K562 (cell line): ENCODE data around the gene ID1. TPM values are rescaled to one million over a fixed set of nuclear protein-coding genes. Genes with fewer than 3 reads are reported as not detected.

Experiments
- ATAC-seq: fragments of 200-7000 bp; cut with Tn5 transposase; 3 replicates; pipeline ENCODE4 v1.9.1; 2020; ENCODE audit warnings: moderate library complexity
- BruUV-seq: library from RNA; stranded (reverse); fragments of 400-500 nt; replicated peaks from 2 replicates; lab custom pipeline; 2021; lab: Mats Ljungman, UMichigan
- CTCF ChIA-PET: fragments of 300-600 bp; formaldehyde crosslinking; extraction: SDS; loops from one replicate; lab custom pipeline; 2021; ENCODE audit warnings: low intra/inter-chr PET ratio; lab: Yijun Ruan, JAX
- POLR2A ChIA-PET: fragments of 300-600, 350-650 bp; sonication (Branson Sonifier 250); formaldehyde crosslinking; extraction: SDS; loops from one replicate; lab custom pipeline; 2021; ENCODE audit warnings: antibody characterized with exemption, inconsistent platforms; lab: Yijun Ruan, JAX
- DNase-seq, 4 experiments: peaks; one replicate each; pipeline versions ENCODE4 v3.0.0 to v3.0.0-alpha.2; 2011 to 2018; ENCODE audit warnings: low spot score in 3 of 4, mixed read lengths in 3 of 4; ENCODE audit errors: extremely low read depth in 1 of 4
- FAIRE-seq: peaks from 2 replicates; lab custom pipeline; 2011; peaks lifted over from hg19 to GRCh38; lab: Jason Lieb, UNC
- H2AFZ ChIP-seq: 2 replicates; pipeline ENCODE4 v1.6.0; 2011; ENCODE audit warnings: low read depth, low read length, control low read depth, inconsistent platforms
- H3K27ac ChIP-seq: fragments of 200-600 bp; 3 replicates; pipeline ENCODE4 v1.8.0; 2011; ENCODE audit warnings: low read depth, mild to moderate bottlenecking, control low read depth, inconsistent platforms, low read length, moderate library complexity, mixed read lengths; ENCODE audit errors: extremely low read depth
- H3K27me3 ChIP-seq, 2 experiments: fragments of 300-600 bp in 1 of 2; 2 replicates in 1 of 2; 3 replicates in 1 of 2; pipeline versions ENCODE4 v1.6.0 to v1.8.0; 2011; ENCODE audit warnings: inconsistent platforms in 2 of 2, low read length in 2 of 2, mild to moderate bottlenecking in 1 of 2, mixed read lengths in 1 of 2, moderate library complexity in 1 of 2; ENCODE audit not compliant: control insufficient read depth in 2 of 2, insufficient read depth in 2 of 2
- H3K36me3 ChIP-seq: fragments of 300-600 bp; 3 replicates; pipeline ENCODE4 v1.8.0; 2011; ENCODE audit warnings: mild to moderate bottlenecking, low read length, inconsistent platforms; ENCODE audit not compliant: control insufficient read depth, insufficient read depth
- H3K4me1 ChIP-seq, 2 experiments: fragments of 200-600 bp in 1 of 2; replicated peaks in 1 of 2; 2 replicates in 1 of 2; 3 replicates in 1 of 2; pipeline versions ENCODE4 v1.5.1 to v1.8.0; 2011; ENCODE audit warnings: inconsistent platforms in 2 of 2, low read length in 2 of 2, mild to moderate bottlenecking in 1 of 2, mixed read lengths in 1 of 2, moderate library complexity in 1 of 2; ENCODE audit not compliant: control insufficient read depth in 2 of 2, insufficient read depth in 2 of 2
- H3K4me2 ChIP-seq: 2 replicates; pipeline ENCODE4 v1.6.1; 2011; ENCODE audit warnings: low read length, control low read depth, inconsistent platforms, mixed read lengths; ENCODE audit not compliant: insufficient read depth
- H3K4me3 ChIP-seq: fragments of 200-600 bp; sonication (generic), shearing (Covaris generic); 2 replicates; pipeline ENCODE4 v1.5.1; 2016; ENCODE audit warnings: control low read depth, inconsistent platforms
- H3K79me2 ChIP-seq: fragments of 200-600 bp; 3 replicates; pipeline ENCODE4 v1.8.0; 2011; ENCODE audit warnings: low read length, inconsistent platforms; ENCODE audit not compliant: control insufficient read depth, insufficient read depth
- H3K9ac ChIP-seq, 2 experiments: 2 replicates each; pipeline versions ENCODE4 v1.6.0 to v1.6.1; 2011; ENCODE audit warnings: low read depth in 2 of 2, low read length in 2 of 2, control low read depth in 1 of 2, inconsistent platforms in 1 of 2, mild to moderate bottlenecking in 1 of 2, mixed read lengths in 1 of 2; ENCODE audit not compliant: insufficient read depth in 1 of 2
- H3K9me1 ChIP-seq: one replicate; pipeline ENCODE4 v1.6.0; 2011; ENCODE audit warnings: inconsistent platforms, mild to moderate bottlenecking, low read length, moderate library complexity; ENCODE audit not compliant: control insufficient read depth, insufficient read depth
- H3K9me3 ChIP-seq: replicated peaks from 2 replicates; pipeline ENCODE4 v1.5.1; 2011; ENCODE audit warnings: low read depth, low read length, inconsistent platforms; ENCODE audit not compliant: control insufficient read depth, insufficient read depth
- H4K20me1 ChIP-seq: replicated peaks from 2 replicates; pipeline ENCODE4 v1.6.1; 2011; ENCODE audit warnings: low read length, inconsistent platforms, mixed read lengths; ENCODE audit not compliant: control insufficient read depth, insufficient read depth
- CGGBP1 ChIP-seq: fragments of 250-450 bp; sonication (Bioruptor Pico); IDR thresholded peaks from 2 replicates; pipeline ENCODE4 v1.9.0; 2021; ENCODE audit warnings: mild to moderate bottlenecking
- GATA2 ChIP-seq: sonication (generic); formaldehyde crosslinking; IDR thresholded peaks from 2 replicates; pipeline ENCODE4 v1.4.0; 2020; ENCODE audit warnings: mild to moderate bottlenecking, missing genetic modification reagents
- HEY1 ChIP-seq: fragments of 250-450 bp; sonication (Bioruptor Pico); IDR thresholded peaks from 2 replicates; pipeline ENCODE4 v1.5.0; 2020; ENCODE audit warnings: mild to moderate bottlenecking, moderate library complexity, borderline replicate concordance
- HMGXB4 ChIP-seq: sonication (generic); formaldehyde crosslinking; IDR thresholded peaks from 2 replicates; pipeline ENCODE4 v1.8.1; 2023; ENCODE audit warnings: mild to moderate bottlenecking, missing genetic modification reagents
- MAFK ChIP-seq: IDR thresholded peaks from 2 replicates; pipeline ENCODE4 v1.6.1; 2011; ENCODE audit warnings: low read length, improper control_type of control experiment
- MECOM ChIP-seq: fragments of 250-450 bp; sonication (Bioruptor Pico); IDR thresholded peaks from 2 replicates; pipeline ENCODE4 v1.8.0; 2022; ENCODE audit warnings: inconsistent platforms
- NCOA1 ChIP-seq: fragments of 450-650 bp; IDR thresholded peaks from 2 replicates; pipeline ENCODE4 v1.6.1; 2016; ENCODE audit warnings: low read depth
- RCOR1 ChIP-seq, 2 experiments: IDR thresholded peaks; 2 replicates each; pipeline ENCODE4 v1.6.1; 2012; ENCODE audit warnings: low read depth in 2 of 2, low read length in 2 of 2, borderline replicate concordance in 1 of 2, improper control_type of control experiment in 1 of 2
- TCFL5 ChIP-seq: fragments of 250-450 bp; sonication (Bioruptor Pico); conservative IDR thresholded peaks from 2 replicates; pipeline ENCODE4 v1.6.1; 2021; ENCODE audit warnings: mild to moderate bottlenecking, moderate library complexity, matching md5 sums
- U2AF2 ChIP-seq: fragments of 200-400 bp; formaldehyde crosslinking; optimal IDR thresholded peaks from 2 replicates; pipeline ENCODE3; 2017; ENCODE audit warnings: low read depth, mild to moderate bottlenecking, low read length
- ZBED1 ChIP-seq: IDR thresholded peaks from 2 replicates; pipeline ENCODE4 v1.6.1; 2014
- WGBS: fragments of 100-300 bp; shearing (Covaris generic); methylation state at CpG from one replicate; pipeline ENCODE4 v1.1.6; 2016; ENCODE audit warnings: low coverage, mixed read lengths; ENCODE audit not compliant: insufficient coverage; ENCODE audit errors: missing lambda C conversion rate; 5-methylcytosine and 5-hydroxymethylcytosine counted together
- in situ Hi-C: fragments of 300-500 bp; cut with MboI; formaldehyde crosslinking; loops from 4 replicates; pipeline ENCODE4 v1.15.0; 2018; ENCODE audit warnings: inconsistent platforms, mixed read lengths
- intact Hi-C: fragments of 100-400 bp; cut with micrococcal nuclease; formaldehyde crosslinking; loops from 2 replicates; pipeline ENCODE4 v1.14.2; 2022
- polyA plus RNA-seq, 8 experiments: library from polyadenylated mRNA; depleted of rRNA in 4 of 8; stranded (reverse) in 5 of 8; unstranded in 3 of 8; fragments of >200 nt; fragmentation: Nextera tagmentation in 2 of 8; fragmentation: Illumina TruSeq in 1 of 8; extraction: Ambion mirVana in 2 of 8; extraction: Trizol in 1 of 8; gene quantifications; 2 replicates each; pipeline versions ENCODE4 v1.2.1 to v1.2.3, GENCODE V29; 2011 to 2014; ENCODE audit warnings: inconsistent platforms in 1 of 8, missing spikeins in 1 of 8
- total RNA-seq, 7 experiments: library from RNA; depleted of rRNA in 6 of 7; stranded (reverse); fragments of >200 nt in 6 of 7; fragmentation: Illumina TruSeq in 2 of 7; extraction: Trizol in 2 of 7; gene quantifications; 2 replicates each; pipeline versions ENCODE4 v1.2.1 to v1.2.3, GENCODE V29; 2011 to 2021; ENCODE audit warnings: low replicate concordance in 1 of 7
- TF ChIP-seq, protein P1 (sequence below): IDR thresholded peaks from 2 replicates; pipeline ENCODE4 v1.6.1; 2011; ENCODE audit not compliant: insufficient read length; ENCODE audit errors: extremely low read depth

Gene ID1
- total and polyA plus RNA-seq, 9 of the 15 experiments (the other 6 are each of a cell fraction or from before 2014, with no cell fraction given): 1.4 to 358 (median 65.0) TPM

- H3K9ac ChIP-seq: no peak overlapping the region
- peaks cover under 1 to 12% of the 10 kb centered on the region in 2 experiments; a peak in 2 of 5 replicates for H3K4me1 ChIP-seq
- H4K20me1 ChIP-seq: no peaks in the 10 kb centered on the region
- POLR2A ChIA-PET: no interaction called here
- no peak overlapping the region for H3K27ac ChIP-seq
- DNase-seq (no peak), FAIRE-seq (no peak), ATAC-seq (no peak)
- CTCF ChIA-PET: no interaction called here
- 0 out of 2 replicates have a peak, but pooled peaks cover 4% of the 10 kb centered on the region for H3K9me3 ChIP-seq
- H3K9me1 ChIP-seq: no peaks in the 10 kb centered on the region
- peaks cover 1% of the 10 kb centered on the region for H3K79me2 ChIP-seq
- H3K4me2 ChIP-seq: no peak overlapping the region
- no peaks in the 10 kb centered on the region for H3K36me3 ChIP-seq
- intact Hi-C loops: no loop called here
- WGBS: 85% methylated on average over 6 of the region's 6 CpGs
- no peak overlapping the region for H2AFZ ChIP-seq
- H3K27me3 ChIP-seq: no peaks in the 10 kb centered on the region
- no peak for TF ChIP-seq HEY1 (CRISPR knock-in tag)
- no peak for TF ChIP-seq U2AF2
- no peak for TF ChIP-seq CGGBP1 (CRISPR knock-in tag)
- no peak for TF ChIP-seq HMGXB4 (CRISPR knock-in tag)
- no peak for TF ChIP-seq GATA2 (CRISPR knock-in tag)
- TF ChIP-seq TCFL5 (CRISPR knock-in tag): no peak
- TF ChIP-seq ZBED1: no peak
- no peak for TF ChIP-seq RCOR1 (IDR thresholded peaks at IDR 0.05; ENCODE audit: borderline replicate concordance in 1 of 2, low read depth in 2 of 2, low read length in 2 of 2)
- TF ChIP-seq, protein P1, sequence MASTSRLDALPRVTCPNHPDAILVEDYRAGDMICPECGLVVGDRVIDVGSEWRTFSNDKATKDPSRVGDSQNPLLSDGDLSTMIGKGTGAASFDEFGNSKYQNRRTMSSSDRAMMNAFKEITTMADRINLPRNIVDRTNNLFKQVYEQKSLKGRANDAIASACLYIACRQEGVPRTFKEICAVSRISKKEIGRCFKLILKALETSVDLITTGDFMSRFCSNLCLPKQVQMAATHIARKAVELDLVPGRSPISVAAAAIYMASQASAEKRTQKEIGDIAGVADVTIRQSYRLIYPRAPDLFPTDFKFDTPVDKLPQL: no peak
- no peak for TF ChIP-seq MECOM
- no peak for TF ChIP-seq NCOA1
- TF ChIP-seq MAFK: no peak
- no peak overlapping the region for H3K4me3 ChIP-seq
- no TSS peak for BruUV-seq
- in situ Hi-C loops: loop anchor here (25.0 kb wide), 1 partner anchor 1058 kb away; no protein-coding TSS in a partner anchor
Measured at GRCh38 chr20:31579245-31579644, 25.8 kb upstream of the ID1 start.
